ENCODE measurements around the gene MAP6.

MAP6 gene

GRCh38 chr11:75547617-75548058 is 121.2 kb downstream of the MAP6 start:
- peak; percentile 45 to 62 for DNase-seq

GRCh38 chr11:75547177-75547576 is 121.7 kb downstream of the MAP6 start:
- no peak for DNase-seq

GRCh38 chr11:75543806-75544205 is 125.0 kb downstream of the MAP6 start:
- no peak for DNase-seq

- DNase-seq, result no peak
These were observed 126.8 kb downstream of the MAP6 start for GRCh38 chr11:75542088-75542438.

- no peak for DNase-seq
These were observed 127.4 kb downstream of the MAP6 start for GRCh38 chr11:75541193-75542087.

GRCh38 chr11:75539459-75540334 is 129.1 kb downstream of the MAP6 start:
- no peak for DNase-seq

- no peak for DNase-seq
These were observed 130.5 kb downstream of the MAP6 start for GRCh38 chr11:75538150-75538942.

GRCh38 chr11:75537740-75538139 is 131.1 kb downstream of the MAP6 start:
- DNase-seq, result no peak

Data from inflammatory macrophage (primary cell).